NCI-H1417 treated with DMSO at 0.1 percent for 48 hours (cell line): ENCODE data around the gene AFF1.
A peak's percentile ranks its signal among the peaks of the same experiment; 100 is the strongest.
"Not testable (repeated sequence)": the region's sequence is repeated elsewhere in the genome, so short reads cannot be mapped to it uniquely, and the experiment has no call there.

ENCODE experiments used
- DNase-seq: peaks from one replicate; lab custom pipeline; 2025; lab: John Stamatoyannopoulos, UW

AFF1 gene

GRCh38 chr4:86978709-86979108 is 43.9 kb downstream of the AFF1 start:
- no peak for DNase-seq

GRCh38 chr4:86980230-86980629 is 45.4 kb downstream of the AFF1 start:
- DNase-seq, result no peak

- DNase-seq, result no peak
These were observed 47.0 kb downstream of the AFF1 start for GRCh38 chr4:86981789-86982188.

DNA sequence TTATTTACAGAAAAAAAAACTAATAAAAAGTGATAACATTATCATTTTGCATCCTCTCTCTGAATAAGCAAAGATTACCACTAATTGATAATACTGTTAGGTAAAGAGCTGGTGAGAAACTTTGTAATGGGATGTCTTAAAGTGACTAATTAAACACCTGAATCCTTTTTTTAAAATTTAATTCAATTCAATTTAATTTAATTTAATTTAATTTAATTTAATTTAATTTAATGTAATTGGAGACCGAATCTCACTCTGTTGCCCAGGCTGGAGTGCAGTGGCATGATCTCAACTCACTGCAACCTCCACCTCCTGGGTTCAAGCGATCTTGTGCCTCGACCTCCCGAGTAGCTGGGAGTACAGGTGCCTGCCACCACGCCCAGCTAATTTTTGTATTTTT is 51.0 kb downstream of the AFF1 start:
- DNase-seq, result not testable (repeated sequence)

GRCh38 chr4:86989658-86990057 is 54.8 kb downstream of the AFF1 start:
- DNase-seq, result not testable (repeated sequence)

DNA sequence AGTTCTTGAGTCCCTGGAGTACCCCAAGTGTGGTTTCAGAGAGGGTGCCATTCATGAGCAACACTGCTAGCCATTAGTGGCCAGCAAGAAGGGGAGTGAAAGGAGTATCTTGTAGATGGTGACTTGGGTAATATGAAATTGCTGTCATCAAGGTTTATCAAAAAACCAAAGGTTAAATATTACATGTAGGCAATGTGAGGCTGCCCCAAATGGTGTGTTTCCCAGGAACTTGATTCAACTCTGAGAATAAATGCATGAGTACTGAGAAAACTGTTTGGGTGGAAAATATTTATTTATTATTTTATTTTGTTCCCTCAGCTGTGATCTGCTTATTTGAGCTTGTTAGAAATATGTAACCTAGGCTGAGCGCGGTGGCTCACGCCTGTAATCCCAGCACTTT is 55.7 kb downstream of the AFF1 start:
- no peak for DNase-seq

DNA sequence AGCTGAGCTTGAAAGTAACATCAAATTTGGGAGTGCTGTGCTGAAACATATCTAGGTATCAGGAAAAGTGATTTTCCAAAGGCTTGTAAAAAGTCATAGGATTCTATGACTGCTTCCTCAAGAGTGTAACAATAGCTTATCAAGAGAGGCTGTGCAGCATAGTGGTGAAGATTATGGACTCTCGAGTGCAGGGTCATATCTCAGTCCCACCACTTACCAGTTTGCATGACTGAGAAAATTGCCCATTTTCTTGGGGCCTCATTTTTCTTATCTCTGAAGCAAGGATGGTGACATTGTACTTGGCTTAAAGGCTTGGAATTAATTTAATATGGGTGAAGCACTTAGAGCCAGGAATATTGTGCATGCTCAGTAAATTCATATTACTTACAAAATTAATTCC is 57.2 kb downstream of the AFF1 start:
- no peak for DNase-seq

- DNase-seq, result no peak
These were observed 59.3 kb downstream of the AFF1 start for GRCh38 chr4:86993909-86994681.

DNA sequence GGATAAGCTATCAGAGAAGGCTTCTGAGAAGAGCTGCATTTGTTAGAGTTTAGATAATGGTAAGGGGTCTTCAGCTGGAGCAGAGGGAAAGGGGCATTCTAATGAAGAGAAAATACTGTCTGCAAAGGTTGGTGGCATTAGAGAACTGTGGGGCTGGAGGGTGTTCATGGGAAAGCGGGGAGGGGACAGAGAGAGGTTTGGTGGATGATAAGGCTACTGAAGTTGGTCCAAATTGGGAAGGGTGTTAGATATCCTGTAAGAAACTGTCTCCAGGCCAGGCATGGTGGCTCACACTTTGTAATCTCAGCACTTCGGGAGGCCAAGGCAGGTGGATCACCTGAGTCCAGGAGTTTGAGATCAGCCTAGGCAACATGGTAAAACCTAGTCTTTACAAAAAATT is 59.9 kb downstream of the AFF1 start:
- no peak for DNase-seq

DNA sequence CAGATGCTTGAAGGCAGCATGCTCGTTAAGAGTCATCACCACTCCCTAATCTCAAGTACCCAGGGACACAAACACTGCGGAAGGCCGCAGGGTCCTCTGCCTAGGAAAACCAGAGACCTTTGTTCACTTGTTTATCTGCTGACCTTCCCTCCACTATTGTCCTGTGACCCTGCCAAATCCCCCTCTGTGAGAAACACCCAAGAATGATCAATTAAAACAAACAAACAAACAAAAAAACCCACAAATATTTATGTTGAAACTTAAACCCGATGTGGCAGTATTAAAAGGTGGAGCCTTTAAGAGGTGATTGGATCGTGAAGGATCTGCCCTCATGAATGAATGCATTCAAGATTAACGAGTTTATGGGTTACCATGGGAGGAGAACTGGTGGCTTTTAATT is 61.7 kb downstream of the AFF1 start:
- DNase-seq, result not testable (repeated sequence)

DNA sequence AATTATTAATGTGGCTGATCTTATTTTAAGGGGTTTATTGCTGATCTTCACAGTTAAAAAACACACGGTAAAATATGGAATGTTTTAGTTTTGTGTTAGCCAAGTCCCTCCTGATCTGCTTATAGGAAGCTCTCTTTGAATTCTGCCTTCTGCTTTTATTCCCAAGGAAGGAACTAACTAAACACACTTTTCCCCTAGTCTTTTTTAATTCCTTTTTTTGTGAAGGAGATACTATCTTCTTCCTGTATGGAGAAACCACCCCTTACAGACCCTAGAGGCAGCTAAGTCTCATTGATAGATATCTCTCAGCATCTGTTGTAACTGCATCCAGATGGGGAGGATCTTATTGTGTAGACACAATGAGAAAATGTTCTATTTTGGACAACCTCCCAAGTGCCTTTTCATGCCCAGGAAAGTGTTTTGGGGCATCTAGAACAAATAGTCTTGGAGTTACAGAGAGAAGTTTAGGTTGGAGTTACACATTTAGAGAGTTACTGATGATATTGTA is 64.4 kb downstream of the AFF1 start:
- no peak for DNase-seq

DNA sequence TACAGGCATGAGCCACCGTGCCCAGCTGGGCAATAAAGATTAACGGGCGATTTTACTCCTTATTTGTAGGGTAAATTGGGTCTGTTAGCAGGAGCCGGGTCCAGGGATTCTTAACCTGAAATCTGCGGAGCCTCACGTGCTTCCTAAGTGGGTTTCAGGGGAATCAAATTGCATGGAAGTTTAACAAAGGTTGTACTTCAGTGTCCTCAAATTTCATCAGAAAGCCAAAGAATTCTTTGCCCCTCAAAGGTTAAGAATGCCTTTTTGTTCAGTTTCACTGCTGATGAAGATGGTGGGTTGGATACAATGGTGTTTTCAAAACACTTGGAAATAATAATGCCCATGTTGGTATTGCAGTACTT is 67.9 kb downstream of the AFF1 start:
- no peak for DNase-seq

GRCh38 chr4:87003266-87003665 is 68.5 kb downstream of the AFF1 start:
- DNase-seq, result no peak

DNA sequence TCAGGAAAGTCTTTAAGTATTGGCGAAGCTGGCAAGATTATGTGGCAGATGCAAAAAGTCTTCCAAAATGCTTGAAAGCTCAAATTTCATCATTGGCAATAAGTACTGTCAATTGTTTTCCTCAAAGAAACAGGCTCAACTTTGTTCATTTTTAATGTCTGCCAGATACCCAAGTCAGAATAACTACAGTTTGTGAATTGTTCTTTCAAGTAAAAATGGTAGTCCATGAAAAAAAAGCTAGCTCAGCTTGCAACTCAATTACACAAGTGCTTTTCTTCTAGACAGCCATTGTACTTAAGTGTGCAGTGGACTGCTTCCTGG is 70.5 kb downstream of the AFF1 start:
- DNase-seq, result no peak

DNA sequence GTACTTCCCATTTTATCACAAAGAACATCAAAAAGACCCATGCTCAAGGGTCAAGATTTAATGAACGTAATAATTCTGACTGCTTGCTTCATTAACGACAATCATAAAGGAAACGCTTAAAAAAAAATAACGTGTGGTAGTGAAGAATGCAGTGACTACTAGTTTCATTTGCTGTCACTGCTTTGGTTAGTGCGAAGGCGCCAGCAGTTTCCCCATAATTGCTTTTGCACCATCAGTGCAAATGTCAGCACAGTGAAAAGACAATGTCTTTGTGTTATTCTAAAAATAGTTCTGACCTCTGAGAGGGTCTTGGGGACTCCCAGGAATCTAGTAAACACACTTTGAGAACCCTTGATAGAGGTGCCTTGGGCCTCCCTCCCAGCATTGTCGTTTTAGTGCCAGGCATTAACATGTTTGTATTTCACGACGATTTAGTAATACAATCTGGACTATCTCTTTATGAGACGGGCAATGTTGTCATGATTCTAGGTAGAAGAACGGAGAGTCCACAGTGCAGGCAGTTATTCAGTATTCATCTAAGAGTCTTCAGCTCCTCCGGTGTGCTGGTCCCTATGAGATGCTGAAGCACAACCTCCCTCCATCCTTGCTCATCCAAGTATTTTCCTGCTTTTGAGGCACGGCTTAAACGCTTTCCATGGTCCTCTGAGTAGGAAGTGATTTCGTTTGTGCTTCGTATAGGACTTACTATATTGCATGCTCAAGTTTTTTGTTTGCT is 71.0 kb downstream of the AFF1 start:
- no peak for DNase-seq

GRCh38 chr4:87006426-87006675 is 71.5 kb downstream of the AFF1 start:
- DNase-seq, result peak; percentile 88

- DNase-seq, result peak; percentile 86
These were observed 72.1 kb downstream of the AFF1 start for GRCh38 chr4:87006676-87007527.

- peak; percentile 44 for DNase-seq
These were observed 73.0 kb downstream of the AFF1 start for GRCh38 chr4:87007528-87008446.

GRCh38 chr4:87009095-87009648 is 74.4 kb downstream of the AFF1 start:
- DNase-seq, result no peak

GRCh38 chr4:87010192-87010591 is 75.4 kb downstream of the AFF1 start:
- no peak for DNase-seq

- DNase-seq, result no peak
These were observed 76.7 kb downstream of the AFF1 start for GRCh38 chr4:87011340-87012034.
